ENCODE results near the gene RCN1. TPM values are rescaled to one million over a fixed set of nuclear protein-coding genes. Genes with fewer than 3 reads are reported as not detected.
"Not testable (repeated sequence)": the region's sequence is repeated elsewhere in the genome, so short reads cannot be mapped to it uniquely, and the experiment has no call there.

Gene RCN1
- total RNA-seq, 1 experiment from 2014 or later, result 88.0 TPM

DNA sequence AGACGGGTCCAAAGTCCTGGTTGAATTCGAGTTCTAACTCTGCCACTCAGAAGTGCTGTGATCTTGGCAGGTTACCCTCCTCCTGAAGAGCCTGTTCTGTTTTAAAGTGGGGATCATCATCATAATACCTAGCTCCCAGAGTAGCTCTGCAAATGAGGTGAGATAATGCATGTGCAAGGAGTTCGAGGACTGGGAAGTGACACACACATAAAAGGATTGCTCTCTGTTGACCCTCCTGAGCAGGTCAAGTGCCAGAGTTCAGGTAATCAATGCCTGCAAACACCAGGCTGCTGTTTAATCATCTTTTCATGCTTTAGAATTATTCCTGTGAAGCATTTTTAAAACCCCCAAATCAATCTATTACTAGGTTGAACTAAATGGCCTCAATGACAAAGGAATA, 19.9 kb downstream of the RCN1 start:
- no peak for DNase-seq (ENCODE audit: low spot score)

DNA sequence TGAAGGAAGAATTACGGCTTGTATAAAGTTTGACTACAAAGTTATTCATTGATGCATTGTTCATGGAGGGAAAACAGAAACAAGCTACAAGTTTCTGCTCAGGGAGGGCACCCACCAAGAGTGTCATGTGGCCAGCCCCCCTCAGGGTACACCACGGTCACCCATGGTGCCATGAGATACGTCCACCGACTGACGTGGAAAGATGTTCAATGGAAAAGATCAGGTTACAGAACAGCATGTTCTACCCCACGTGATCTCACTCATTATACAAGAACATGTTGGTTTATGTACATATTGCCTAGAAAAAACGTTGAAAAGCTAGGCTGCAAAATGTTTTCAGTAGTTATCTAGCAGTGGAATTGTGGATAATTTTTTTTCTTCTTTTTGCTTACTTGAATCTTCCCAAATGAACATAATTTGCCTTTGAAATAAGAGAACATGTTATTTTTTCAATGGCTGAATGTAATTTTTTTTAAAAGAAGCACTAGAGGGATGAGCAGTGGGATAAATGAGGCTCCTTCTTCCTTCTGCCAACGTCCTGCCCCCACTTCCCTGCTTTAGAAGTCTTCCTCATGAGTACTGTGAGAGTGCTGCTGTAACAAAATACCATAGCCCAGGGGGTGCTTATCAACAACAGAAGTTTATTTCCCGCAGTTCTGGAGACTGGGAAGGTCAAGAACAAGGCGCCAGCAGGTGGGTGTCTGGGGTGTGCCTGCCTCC, 22.5 kb downstream of the RCN1 start:
- no peak for DNase-seq (ENCODE audit: low spot score)

DNA sequence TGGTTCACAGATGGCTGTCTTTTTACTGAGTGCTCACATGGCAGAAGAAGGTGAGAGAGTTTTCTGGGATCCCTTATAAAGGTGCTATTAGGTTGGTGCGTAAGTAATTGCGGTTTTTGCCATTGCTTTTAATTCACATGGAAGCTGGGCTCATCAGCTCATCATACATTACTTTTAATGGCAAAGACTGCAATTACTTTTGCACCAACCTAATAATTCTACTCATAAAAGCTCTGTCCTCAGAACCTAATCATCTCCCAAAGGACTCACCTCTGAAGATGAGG, 23.0 kb downstream of the RCN1 start:
- DNase-seq (ENCODE audit: low spot score), result no peak

DNA sequence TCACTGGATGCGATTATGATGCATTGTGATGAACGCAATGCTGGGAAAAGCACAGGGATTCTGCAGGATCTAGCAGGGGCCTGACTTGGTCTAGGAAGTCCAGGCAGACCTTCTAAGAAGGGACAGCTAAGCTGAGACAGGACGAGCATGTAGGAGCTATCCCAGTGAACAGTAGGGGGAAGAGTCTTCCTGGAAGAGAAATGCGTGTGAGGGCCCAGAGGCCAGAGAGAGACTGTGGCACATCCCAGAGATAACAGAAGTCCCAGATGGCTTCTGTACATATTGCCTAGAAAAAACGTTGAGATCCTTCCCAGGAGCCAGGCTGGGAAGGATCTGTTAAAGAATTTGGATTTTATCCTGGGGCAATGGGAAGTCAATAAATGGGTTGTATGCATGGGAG, 24.6 kb downstream of the RCN1 start:
- DNase-seq (ENCODE audit: low spot score), result no peak

DNA sequence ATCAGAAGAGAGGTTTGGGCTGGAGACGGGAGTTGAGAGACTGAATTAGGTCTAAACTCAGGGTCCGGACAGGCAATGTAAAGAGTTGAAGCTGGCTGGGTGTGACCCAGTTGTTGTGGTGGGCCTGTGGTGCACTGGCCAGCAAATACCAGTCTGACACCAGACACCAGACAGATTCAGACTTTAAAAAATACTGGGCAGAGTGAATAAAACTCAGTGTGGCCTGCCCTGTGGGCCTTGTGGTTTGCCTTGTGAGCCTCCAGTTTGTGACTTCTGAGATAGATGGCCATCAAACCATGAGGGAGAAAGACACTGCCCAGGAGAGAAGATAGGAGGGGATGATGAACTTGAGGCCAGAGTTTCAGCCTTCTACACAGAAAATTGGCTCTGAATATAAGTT, 25.8 kb downstream of the RCN1 start:
- DNase-seq (ENCODE audit: low spot score), result no peak

DNA sequence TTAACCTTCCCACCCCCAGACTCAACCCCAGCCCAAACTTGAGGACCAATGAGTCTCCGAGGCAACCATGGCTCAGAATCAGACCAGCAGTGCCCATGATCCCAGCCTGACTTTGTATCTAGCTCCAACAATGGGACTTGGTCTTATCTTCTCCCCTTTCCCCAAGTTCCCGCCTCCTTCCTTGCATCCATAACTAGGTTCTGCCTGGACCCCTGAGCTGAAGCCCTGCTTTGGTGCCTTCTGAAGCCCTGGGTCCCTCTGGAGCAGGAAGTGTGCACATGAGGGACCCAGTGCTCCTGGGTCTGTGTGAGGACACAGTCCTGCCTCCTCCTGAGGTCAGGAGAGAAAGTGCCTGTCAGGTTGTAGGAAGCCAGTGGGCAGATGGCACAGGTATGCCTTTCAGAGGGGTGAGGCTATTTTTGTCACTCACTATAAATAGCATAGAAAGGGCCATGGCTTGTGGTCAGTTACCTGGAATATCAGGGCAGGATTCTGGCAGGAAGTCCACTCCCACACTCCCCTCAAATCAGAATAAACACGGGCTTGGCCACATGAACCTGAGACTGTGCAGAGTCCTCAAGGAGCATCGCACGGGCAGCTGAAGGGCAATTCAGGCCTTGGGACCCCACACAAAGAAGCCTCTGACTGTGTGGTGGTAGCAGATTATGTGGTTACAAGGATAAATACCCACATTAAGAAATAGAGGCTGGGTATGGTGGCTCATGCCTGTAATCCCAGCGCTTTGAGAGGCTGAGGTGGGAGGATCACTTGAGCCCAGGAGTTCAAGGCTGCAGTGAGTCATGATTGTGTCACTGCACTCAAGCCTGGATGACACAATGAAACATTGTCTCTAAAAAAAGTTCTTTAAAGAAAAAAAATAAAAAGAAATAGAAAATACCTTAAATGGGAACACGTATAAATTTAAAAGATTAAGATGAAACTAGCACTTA, 27.4 kb downstream of the RCN1 start:
- no peak for DNase-seq (ENCODE audit: low spot score)

DNA sequence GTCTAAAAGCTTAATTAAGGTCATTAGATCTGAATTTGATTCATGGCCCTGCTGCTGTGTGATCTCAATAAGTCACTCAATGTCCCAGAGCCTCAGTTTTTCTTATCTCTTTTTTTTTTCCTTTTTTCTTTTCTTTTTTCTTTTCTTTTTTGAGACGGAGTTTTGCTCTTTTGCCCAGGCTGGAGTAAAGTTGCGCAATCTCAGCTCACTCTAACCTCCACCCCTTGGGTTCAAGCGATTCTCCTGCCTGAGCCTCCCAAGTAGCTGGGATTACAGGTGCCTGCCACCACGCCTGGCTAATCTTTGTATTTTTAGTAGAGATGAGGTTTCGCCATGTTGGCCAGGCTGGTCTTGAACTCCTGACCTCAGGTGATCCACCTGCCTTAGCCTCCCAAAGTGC, 28.3 kb downstream of the RCN1 start:
- DNase-seq (ENCODE audit: low spot score), result not testable (repeated sequence)

DNA sequence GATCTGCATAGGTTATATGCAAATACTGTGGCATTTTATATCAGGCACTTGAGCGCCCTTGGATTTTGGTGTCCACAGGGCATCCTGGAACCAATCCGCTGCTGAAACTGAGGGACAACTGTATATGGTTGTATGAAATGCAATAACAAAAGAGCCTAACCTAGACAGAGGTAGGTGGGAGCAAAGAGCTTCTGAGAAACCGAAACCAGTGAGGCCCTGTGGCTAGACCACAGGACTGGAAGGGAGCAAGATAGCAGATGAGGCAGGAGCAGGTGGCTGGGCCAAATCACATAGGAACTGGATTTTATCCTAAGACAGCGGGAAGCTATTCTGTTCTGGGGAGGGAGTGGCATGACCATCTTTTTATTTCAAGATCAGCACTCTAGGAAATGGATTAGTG, 30.1 kb downstream of the RCN1 start:
- no peak for DNase-seq (ENCODE audit: low spot score)

DNA sequence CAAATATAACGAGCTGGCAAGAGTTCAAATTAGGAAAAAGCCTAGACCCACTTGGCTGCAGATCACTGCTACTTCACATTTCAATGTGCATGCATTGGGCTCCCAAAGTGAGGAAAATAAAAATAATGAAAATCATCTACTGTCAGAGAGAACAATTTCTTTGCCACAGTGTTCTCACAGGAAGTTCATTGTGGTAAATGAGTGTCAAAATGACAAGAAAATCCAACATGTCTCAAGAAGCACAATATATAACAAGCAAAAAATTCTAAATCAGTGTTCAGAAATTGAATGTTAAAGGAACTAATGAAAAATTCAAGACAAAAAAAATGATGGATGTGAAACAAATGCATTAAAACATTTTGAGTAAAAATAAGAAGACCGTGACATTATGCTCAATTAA, 31.3 kb downstream of the RCN1 start:
- DNase-seq (ENCODE audit: low spot score), result no peak

DNA sequence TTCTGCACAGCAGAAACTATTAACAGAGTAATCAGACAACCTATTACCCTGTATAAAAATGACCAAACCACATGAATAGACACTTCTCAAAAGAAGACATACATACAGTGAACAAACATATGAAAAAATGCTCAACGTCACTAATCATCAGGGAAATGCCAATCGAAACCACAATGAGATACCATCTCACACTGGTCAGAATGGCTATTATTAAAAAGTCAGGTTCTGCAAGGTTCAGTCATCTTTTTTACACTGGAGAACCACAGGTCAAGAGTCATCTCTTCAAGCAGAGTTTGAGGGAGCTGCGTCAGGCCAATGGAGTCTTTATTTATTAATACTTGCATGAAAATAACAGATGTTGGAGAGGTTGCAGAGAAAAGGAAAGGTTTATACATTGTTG, 40.4 kb downstream of the RCN1 start:
- peak; percentile 47 for DNase-seq (ENCODE audit: low spot score)

DNA sequence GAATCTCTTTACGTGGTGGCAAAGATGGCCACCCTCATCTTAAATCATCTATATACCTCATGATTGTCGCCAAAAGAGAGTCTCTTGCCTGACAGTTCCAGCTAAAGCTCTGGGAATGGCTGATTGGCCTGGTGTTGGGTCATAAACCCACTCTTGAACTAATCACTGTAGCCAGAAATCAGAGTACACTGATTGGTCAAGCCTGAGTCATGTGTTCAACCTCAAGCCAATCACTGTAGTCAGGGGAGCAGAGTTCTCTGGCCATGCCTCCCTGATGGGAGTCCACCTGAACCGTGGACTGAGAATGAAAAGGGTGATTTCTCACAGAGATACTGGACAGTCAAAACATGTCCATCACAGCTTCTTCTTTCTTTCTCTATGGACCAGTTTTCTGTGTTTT, 45.8 kb downstream of the RCN1 start:
- no peak for DNase-seq (ENCODE audit: low spot score)

DNA sequence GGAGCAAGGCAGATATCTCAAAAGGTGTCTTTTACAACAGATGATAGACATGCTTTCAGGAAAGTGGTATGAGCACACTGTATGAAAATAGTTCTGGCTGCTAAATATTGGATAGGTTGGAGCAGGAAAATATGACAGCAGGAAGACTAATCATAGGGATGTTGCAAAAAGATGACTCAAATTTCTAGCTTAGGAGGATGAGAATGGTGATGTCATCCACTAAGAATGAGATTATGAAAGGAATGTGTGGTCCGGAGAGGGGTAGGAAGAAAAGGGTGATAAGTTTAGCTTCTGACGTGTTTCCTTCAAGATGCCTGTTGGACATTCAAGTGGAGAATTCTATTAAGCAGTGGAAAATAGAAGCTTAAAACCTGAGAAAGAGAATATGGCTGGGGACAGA, 46.4 kb downstream of the RCN1 start:
- no peak for DNase-seq (ENCODE audit: low spot score)

DNA sequence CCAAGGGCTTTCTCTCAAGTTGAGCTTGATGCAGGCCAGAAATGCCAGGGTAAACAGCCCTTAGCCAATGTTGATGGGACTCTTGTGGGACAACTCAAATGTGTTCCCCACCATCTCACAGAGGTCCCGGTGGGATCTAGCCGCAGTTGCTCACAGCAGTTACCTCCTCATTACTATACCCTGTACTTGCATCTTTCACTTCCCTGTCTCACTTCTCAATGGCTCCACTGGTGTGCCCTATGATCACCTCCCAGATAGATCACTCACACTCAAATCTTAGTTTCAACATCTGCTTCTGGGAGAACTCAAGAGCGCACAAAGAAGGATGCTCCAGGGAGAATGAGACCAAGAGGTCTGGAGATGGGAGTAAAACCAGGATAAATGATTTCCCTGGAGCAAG, 47.0 kb downstream of the RCN1 start:
- no peak for DNase-seq (ENCODE audit: low spot score)

DNA sequence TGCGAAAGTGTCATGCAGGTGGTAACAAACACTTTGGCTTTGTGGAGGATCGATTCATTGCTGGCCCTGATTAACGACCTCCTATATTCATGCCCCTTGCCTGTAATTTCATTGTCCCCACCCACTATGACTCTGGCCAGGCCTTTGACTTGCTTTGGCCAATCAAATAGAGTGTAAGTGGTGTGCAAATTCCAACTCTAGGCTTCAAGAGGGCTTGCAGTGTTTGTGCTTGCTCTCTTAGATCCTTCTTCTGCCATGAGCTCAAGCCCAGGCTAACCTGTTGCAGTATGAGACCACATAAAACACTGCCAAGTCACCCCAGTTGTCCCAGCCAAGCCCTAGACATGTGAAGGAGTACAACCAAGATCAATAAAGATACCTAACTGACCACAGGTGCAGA, 48.0 kb downstream of the RCN1 start:
- DNase-seq (ENCODE audit: low spot score), result no peak

DNA sequence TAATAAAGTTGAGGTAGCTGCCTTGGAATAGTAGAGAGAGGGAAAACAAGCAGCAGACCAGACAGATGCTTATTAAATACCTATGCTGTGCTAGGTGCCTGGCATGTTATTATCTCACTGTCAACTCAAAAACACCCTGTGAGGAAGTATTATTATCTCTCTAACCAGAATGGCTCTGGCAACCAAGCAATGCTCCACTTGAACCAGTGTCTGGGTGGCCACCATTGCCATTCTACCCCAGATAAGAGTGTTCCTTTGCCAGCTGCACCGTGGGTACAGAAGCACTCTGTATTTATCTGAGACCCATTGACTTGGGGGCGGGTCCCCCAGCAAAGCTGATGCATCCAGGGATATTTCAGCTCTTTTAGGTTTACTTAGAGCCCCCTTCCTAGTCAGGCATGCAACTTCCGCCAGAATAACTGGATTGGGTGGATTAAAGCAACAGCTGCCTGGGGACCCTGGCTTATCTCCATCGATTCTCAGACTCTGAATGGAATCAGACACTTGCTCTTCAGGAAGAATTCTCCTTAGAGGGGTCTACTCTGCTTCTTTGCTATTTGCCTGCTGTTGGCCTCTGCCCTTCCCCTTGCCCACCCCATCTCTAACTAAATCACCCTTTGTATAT, 49.1 kb downstream of the RCN1 start:
- no peak for DNase-seq (ENCODE audit: low spot score)

DNA sequence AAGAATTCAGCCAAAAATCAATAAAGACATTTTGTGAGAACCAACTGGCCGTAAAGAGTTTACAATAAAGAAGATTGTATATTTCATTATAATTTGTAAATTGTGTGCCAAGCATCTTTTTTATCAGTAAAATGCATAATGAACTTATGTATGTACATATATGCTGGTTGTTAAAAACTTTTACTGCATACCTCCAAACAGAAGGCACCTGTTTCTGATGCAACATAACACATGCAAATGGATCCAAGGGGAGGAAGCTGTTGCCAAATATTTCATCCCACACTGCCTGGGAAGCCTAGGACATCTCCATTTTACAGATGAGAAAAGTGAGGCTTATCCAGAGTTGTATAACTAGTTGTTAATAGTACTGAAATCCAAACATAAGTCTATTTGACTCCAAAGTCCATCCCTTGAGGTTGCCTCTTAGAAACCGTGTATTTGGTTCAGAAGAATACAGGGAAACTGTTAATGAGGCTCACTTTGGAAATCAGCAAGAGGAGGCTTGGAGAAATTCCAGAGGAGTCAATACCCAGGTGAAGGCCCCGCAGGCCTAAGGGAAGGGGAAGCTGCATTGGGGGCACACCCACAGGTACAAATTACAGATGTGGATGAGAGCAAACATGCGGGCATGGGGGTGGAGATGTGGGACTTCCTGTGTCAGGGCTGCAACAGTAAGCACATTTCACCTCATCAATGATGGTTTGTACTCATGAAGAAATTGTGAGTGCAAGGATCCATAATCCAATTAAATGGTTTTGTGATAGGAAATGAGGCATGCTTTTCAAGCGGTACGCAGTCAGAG, 51.1 kb downstream of the RCN1 start:
- DNase-seq (ENCODE audit: low spot score), result no peak

DNA sequence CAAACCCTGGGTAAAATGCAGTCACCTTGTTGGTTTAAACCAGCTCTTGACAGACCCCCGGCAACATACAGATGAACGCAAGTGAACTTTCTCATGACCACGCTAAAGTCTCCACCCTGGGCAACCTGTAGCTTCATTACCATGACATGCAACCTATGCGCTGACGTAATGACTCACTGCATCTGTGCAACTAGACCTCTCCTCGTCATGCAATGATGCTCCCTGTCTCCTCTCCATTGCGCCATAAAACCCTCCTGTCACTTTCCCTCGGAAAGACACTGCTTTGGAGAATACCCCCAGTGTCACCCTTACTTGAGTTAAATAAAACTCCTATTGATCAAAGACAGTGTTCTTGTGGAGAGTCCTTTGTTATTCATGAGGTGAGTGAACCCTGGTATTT, 52.5 kb downstream of the RCN1 start:
- DNase-seq (ENCODE audit: low spot score), result no peak

DNA sequence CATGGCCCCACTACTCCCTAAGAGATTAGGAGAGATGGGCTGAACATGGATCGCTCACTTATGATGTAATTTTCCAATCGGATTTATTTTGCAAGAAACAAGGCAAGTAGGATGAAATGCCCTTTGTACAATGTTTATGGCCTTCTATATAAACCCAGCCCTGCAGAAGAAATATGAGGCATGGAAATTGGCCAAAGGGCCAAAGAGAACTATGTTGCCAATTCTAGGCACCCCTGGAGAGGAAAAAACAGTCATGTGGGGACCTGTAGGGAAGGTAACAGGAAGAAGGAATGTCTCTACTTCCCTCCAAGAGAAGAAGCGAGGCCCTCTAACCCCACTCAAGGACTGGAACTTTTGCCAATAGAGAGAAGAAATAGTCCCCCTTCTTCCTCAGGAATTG, 54.4 kb downstream of the RCN1 start:
- no peak for DNase-seq (ENCODE audit: low spot score)

DNA sequence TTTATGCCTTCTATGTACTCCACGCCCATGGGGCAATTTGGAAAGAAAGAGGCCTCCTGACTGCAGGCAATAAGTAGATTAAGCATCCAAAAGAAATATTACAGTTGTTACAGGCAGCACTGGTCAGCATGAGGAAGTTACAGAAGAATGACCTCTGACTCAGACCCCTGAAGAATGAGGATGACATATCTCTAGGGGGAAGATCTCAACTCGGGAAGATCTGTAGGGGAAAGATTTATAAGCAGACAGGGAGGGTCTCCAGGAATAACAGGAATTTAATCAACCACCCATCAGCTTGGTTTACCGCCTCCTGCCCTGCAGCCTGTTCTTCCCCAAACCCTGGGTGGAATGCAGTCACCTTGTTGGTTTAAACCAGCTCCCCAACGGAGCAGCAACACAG, 58.0 kb downstream of the RCN1 start:
- DNase-seq (ENCODE audit: low spot score), result no peak

DNA sequence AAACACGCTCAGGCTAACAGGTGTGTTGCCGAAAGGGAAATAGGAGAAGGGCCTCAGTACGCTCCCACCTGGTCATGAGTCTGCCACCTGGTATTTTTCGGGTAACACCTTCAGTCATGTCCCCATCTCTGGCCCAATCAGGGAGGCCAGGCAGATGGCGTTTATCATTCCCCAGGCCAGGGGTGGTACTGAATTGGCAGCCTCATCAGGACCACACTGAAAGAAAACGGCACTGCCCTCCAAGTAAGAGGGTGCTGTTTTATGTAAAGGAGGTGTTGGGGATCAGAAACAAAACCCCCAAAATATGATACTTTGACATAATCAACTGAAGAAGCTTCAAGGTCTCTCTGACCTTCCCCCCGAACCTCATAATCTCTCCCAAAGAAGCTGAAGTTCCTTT, 58.9 kb downstream of the RCN1 start:
- no peak for DNase-seq (ENCODE audit: low spot score)

DNA sequence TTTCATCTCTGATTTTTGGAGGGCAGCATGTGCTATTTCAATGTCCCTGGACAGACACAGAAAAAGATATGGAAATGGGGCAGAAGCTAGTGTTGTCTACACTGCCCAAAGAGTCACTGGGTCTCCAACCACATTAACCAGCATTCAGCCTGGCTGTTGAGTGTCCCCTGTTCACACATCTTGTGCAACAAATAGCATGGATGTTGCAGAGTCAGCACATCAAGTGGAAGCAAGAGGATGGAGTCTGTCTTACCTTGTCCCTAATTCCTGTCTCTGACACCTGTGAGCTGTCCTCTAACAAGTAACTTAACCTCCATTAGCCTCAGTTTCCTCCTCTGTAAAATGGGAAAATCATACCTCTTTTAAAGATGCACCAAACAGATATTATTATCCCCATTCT, 60.2 kb downstream of the RCN1 start:
- no peak for DNase-seq (ENCODE audit: low spot score)

DNA sequence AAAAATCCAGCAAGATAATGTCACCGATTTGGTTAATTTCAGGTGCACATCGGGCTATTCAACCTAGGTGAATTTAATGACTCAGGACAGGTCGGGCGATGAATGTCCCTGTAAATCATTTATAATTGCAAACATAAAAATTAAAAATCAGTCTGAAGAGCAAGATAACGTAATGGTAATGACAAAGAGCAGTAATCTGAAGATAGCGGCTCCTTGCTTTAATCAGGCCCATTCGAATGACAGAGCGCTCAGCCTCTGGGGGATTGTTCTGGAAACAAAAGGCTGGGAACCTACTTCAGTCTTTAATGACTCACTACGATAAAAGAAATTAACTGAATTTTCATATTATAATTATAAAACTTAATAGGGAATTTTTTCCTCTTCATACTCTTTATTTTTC, 61.3 kb downstream of the RCN1 start:
- no peak for DNase-seq (ENCODE audit: low spot score)
